Stimulated activated CD8-positive, alpha-beta memory T cell treated with anti-CD3 and anti-CD28 coated beads, Interleukin-7, amount 100 ng/mL, for 4 hours (primary cell): Measurements from ENCODE around the gene FBXL7.

Source experiments
- DNase-seq, 2 donors: peaks; one replicate each; pipeline ENCODE4 v3.0.0-alpha.2; 2020; ENCODE audit warnings: low read depth in 2 of 2

The FBXL7 gene

GRCh38 chr5:15501091-15501791 is 1.3 kb downstream of the FBXL7 start:
- DNase-seq: no peak

- DNase-seq: no peak
These were observed 2.2 kb downstream of the FBXL7 start for GRCh38 chr5:15502208-15502607.

- DNase-seq: no peak
These were observed 6.2 kb downstream of the FBXL7 start for GRCh38 chr5:15506146-15506545.

- no peak for DNase-seq
These were observed 6.9 kb downstream of the FBXL7 start for GRCh38 chr5:15506897-15507296.

- DNase-seq: no peak
These were observed 10.1 kb downstream of the FBXL7 start for GRCh38 chr5:15510092-15510491.

GRCh38 chr5:15510831-15511230 is 10.9 kb downstream of the FBXL7 start:
- no peak for DNase-seq

GRCh38 chr5:15513431-15513830 is 13.5 kb downstream of the FBXL7 start:
- DNase-seq: no peak

- DNase-seq: no peak
These were observed 13.9 kb downstream of the FBXL7 start for GRCh38 chr5:15513911-15514310.

- DNase-seq: no peak
These were observed 15.2 kb downstream of the FBXL7 start for GRCh38 chr5:15515229-15515628.

GRCh38 chr5:15516486-15516885 is 16.5 kb downstream of the FBXL7 start:
- no peak for DNase-seq

GRCh38 chr5:15518786-15519185 is 18.8 kb downstream of the FBXL7 start:
- DNase-seq: no peak

- DNase-seq: no peak
These were observed 20.9 kb downstream of the FBXL7 start for GRCh38 chr5:15520856-15521255.

- no peak for DNase-seq
These were observed 21.6 kb downstream of the FBXL7 start for GRCh38 chr5:15521381-15522186.

GRCh38 chr5:15522187-15522520 is 22.2 kb downstream of the FBXL7 start:
- DNase-seq: no peak

- DNase-seq: no peak
These were observed 24.7 kb downstream of the FBXL7 start for GRCh38 chr5:15524712-15525111.

GRCh38 chr5:15525703-15526275 is 25.8 kb downstream of the FBXL7 start:
- no peak for DNase-seq

GRCh38 chr5:15526413-15526812 is 26.4 kb downstream of the FBXL7 start:
- DNase-seq: no peak

- no peak for DNase-seq
These were observed 28.5 kb downstream of the FBXL7 start for GRCh38 chr5:15528476-15528875.

GRCh38 chr5:15529013-15529412 is 29.0 kb downstream of the FBXL7 start:
- DNase-seq: no peak

- no peak for DNase-seq
These were observed 29.8 kb downstream of the FBXL7 start for GRCh38 chr5:15529821-15530220.

GRCh38 chr5:15533129-15533893 is 33.3 kb downstream of the FBXL7 start:
- DNase-seq: no peak

GRCh38 chr5:15535938-15536337 is 36.0 kb downstream of the FBXL7 start:
- no peak for DNase-seq
